GM20000 (cell line): Measurements from ENCODE around the gene SLC24A3.

ENCODE experiments used
- DNase-seq: peaks from one replicate; pipeline ENCODE4 v3.0.0; 2012; ENCODE audit warnings: low spot score
- CTCF ChIP-seq: IDR thresholded peaks from 2 replicates; pipeline ENCODE4 v1.5.1; 2012; ENCODE audit warnings: mild to moderate bottlenecking, control low read depth; ENCODE audit errors: extremely low read depth, missing control alignments

The SLC24A3 gene

GRCh38 chr20:19291818-19292132 is 79.3 kb downstream of the SLC24A3 start:
- DNase-seq, result no peak
- TF ChIP-seq CTCF, result no peak

GRCh38 chr20:19292254-19292653 is 79.8 kb downstream of the SLC24A3 start:
- DNase-seq, result no peak

DNA sequence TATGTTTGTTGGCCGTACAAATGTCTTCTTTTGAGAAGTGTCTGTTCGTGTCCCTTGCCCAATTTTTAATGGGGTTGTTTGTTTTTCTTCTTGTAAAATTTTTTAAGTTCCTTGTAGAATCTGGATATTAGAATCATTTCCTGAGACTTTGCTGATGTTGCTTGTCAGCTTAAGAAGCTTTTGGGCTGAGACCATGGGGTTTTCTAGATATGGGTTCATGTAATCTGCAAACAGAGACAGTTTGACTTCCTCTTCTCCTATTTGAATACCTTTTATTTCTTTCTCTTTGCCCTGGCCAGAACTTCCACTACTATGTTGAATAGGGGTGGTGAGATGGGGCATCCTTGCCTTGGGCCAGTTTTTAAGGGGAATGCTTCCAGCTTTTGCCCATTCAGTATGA is 82.6 kb downstream of the SLC24A3 start:
- DNase-seq, result no peak
- no peak for TF ChIP-seq CTCF

More at GRCh38 chr20:19292254-19292653, 79.8 kb downstream of the SLC24A3 start:
- TF ChIP-seq CTCF, result no peak

DNA sequence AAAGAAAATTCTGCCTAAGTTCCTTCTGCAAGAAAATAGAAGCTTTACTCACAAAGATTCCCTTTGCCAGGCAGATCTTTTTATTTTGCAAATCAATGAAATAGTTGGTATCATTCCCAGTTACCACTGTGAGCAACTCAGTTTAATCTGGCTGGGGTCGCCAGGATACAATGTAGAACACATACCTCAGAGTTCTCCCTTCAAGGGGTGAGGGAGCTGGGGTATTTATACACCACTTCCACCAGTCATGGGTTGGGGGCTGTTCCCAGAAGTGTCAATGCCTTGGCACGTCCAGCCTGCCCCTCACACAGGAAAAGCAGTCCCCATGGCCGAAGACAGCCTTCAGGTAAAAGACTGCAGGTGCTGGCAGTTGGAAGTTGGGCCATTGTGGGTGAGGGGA is 86.2 kb downstream of the SLC24A3 start:
- TF ChIP-seq CTCF, result no peak
- no peak for DNase-seq

DNA sequence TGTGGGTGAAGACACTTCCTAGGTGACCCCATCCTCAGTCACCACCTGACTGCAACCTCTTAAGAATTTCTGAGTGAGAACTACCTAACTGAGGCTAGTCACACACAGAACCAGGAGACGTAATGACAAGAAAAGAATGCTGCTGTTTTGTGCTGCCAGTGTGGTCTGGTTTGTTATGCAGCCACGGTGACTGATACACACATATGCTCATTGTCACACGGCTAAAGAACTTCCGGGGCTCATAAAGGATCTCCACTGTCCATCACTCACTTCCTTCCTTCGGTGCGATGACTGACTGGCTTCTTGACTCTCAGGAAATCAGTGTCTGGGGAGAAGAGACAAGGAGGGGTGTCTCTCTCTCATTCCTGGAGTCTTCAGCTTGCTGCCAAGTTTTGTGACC is 88.0 kb downstream of the SLC24A3 start:
- DNase-seq, result no peak
- TF ChIP-seq CTCF, result no peak

DNA sequence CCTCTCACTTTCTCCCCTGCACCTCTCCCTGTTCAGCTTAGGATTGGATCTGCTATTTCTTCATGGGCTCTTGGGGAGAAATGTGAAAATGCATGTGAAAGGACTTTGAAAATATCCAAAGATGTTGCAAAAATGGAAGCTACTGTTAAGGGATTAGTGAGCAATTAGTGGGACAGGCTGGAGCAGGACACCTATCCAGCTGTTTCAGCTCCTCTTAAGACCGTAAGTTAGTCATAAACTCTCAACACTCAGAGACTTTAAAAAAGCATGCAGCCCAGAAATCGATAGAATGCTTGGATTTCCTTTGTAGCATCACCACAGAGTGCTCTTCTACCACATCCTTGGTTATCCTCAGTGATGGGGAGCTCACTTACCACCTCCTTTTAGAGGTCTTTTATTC is 88.7 kb downstream of the SLC24A3 start:
- no peak for TF ChIP-seq CTCF
- no peak for DNase-seq

DNA sequence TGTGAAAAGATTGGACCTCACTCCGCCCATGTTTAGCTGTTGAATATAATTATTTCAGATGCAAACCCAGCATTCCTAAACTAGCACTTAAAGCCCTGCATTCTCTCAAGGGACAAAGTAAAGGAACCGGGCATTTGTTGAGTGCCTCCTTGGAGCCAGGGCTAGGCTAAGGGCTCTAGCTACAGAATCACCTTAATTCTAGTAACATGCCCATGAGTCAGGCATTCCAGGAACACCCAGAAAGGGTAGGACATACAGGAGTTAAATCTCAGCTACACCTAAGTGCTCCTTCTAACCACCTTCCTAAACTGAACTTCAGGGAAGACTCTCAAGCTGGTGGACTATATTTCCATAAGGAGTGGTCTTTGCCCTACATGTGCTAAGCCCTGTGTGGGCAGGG is 89.4 kb downstream of the SLC24A3 start:
- no peak for DNase-seq
- no peak for TF ChIP-seq CTCF
